GM10248 (cell line): ENCODE results near the gene SGMS1.

Experiments
- CTCF ChIA-PET: fragments of 300-600 bp; sonication (Branson Sonifier 250); formaldehyde crosslinking; extraction: SDS; loops from one replicate; lab custom pipeline; 2021; ENCODE audit warnings: antibody characterized with exemption; lab: Yijun Ruan, JAX
- POLR2A ChIA-PET: fragments of 350-650 bp; sonication (Branson Sonifier 250); formaldehyde crosslinking; extraction: SDS; loops from one replicate; lab custom pipeline; 2020; ENCODE audit warnings: antibody characterized with exemption; lab: Yijun Ruan, JAX
- DNase-seq: peaks from one replicate; pipeline ENCODE4 v3.0.0; 2012; ENCODE audit errors: extremely low spot score
- TF ChIP-seq, protein P1 (sequence below): IDR thresholded peaks from 2 replicates; pipeline ENCODE4 v1.5.1; 2012; ENCODE audit warnings: mild to moderate bottlenecking, low read depth; ENCODE audit errors: extremely low read depth, missing control alignments, control extremely low read depth

The SGMS1 gene

DNA sequence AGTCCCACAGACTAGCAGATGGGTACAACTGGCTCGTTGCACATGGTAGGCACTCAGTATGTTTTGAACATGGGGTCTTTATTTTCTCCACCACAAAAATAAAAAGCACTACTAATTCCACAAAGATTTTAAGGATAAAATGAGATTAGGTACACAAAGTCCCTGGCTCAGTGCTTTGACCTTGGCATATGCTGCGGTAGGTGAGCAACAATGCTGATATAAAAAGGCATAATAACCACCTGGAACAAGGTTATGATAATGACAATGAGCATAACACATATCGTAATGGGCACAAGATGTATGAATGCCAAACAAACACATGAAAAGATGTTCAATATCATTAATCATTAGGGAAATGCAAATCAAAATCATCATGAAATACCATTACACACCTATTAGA lies 26.9 kb downstream of the SGMS1 start:
- TF ChIP-seq, protein P1, sequence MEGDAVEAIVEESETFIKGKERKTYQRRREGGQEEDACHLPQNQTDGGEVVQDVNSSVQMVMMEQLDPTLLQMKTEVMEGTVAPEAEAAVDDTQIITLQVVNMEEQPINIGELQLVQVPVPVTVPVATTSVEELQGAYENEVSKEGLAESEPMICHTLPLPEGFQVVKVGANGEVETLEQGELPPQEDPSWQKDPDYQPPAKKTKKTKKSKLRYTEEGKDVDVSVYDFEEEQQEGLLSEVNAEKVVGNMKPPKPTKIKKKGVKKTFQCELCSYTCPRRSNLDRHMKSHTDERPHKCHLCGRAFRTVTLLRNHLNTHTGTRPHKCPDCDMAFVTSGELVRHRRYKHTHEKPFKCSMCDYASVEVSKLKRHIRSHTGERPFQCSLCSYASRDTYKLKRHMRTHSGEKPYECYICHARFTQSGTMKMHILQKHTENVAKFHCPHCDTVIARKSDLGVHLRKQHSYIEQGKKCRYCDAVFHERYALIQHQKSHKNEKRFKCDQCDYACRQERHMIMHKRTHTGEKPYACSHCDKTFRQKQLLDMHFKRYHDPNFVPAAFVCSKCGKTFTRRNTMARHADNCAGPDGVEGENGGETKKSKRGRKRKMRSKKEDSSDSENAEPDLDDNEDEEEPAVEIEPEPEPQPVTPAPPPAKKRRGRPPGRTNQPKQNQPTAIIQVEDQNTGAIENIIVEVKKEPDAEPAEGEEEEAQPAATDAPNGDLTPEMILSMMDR = no peak
- DNase-seq = no peak
- CTCF ChIA-PET = no interaction called here
- POLR2A ChIA-PET = no interaction called here

GRCh38 chr10:50596456-50596855 lies 27.3 kb downstream of the SGMS1 start:
- POLR2A ChIA-PET = no interaction called here
- CTCF ChIA-PET = no interaction called here
- TF ChIP-seq, protein P1 = no peak

DNA sequence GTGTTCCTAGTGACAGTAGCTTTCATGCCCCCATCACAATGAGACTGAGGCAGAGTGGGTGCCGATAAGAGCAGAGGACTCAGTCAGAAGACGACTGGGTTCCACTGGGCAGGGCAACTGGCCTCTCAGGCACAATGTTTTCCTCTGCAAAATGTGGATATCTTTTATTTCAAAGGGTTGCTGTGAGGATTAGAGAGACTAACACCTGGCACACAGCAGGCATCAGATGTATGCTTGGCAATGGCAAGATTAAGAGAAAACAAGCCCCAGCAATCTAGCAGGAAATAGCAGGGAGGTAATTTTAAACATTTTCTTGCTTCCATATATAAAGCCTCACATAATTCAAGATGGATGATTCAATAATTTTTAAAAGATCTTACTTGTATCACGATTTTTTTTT lies 28.0 kb downstream of the SGMS1 start:
- TF ChIP-seq, protein P1 = no peak
- POLR2A ChIA-PET = no interaction called here
- CTCF ChIA-PET = no interaction called here
- no peak for DNase-seq

More at GRCh38 chr10:50596456-50596855, 27.3 kb downstream of the SGMS1 start:
- no peak for DNase-seq

DNA sequence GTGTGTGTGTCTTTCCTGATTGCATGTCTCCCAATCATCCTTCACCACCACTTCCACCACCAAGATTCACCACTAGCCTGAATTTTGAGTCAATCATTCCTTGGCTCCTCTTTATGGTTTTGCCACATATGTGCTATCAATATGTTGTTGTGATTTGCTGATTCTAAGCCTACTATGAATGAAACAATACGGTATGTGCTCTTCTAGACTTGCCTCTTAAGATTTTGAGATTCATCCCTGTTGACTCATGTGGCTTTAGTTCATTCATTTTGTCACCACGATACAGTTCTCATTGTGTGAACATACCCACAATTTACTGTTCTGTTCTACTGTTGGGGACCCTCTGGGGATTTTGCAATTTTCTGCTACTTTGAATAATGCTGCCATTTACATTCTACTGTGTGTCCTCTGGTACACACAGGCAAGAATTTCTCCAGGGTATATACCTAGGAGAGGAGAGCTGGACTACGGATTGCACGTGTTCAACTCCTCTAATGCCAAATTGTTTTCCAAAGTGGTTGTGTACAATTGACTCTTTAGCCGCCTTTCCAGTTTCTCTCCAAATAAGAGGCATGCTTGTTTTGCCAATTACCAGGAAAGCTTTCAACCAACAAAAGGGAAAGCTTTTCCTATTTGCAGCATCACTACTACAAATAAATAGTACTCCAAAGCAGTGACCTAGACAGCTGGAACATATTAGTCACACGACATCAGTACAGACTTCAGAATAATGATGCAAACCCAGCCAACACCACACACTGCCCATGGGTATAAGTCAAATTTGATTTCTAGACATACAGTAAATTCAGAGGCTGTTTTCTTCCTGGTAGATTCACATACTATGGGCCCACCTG lies 30.0 kb downstream of the SGMS1 start:
- ChIA-PET POLR2A (no interaction called here), CTCF (interaction anchor here (0.9 to 1.7 kb wide), 3 partner anchors 10 to 16 kb away, joined by 4 to 8 read pairs (median 7); no protein-coding TSS in a partner anchor)
- no peak for DNase-seq
- TF ChIP-seq, protein P1 = no peak

- TF ChIP-seq, protein P1 = no peak
- POLR2A ChIA-PET = no interaction called here
- CTCF ChIA-PET = interaction anchor here (0.9 to 2.0 kb wide), 4 partner anchors 11 to 20 kb away, joined by 4 to 8 read pairs (median 6); no protein-coding TSS in a partner anchor
- no peak for DNase-seq
Measured at GRCh38 chr10:50592961-50593418, 30.8 kb downstream of the SGMS1 start.

DNA sequence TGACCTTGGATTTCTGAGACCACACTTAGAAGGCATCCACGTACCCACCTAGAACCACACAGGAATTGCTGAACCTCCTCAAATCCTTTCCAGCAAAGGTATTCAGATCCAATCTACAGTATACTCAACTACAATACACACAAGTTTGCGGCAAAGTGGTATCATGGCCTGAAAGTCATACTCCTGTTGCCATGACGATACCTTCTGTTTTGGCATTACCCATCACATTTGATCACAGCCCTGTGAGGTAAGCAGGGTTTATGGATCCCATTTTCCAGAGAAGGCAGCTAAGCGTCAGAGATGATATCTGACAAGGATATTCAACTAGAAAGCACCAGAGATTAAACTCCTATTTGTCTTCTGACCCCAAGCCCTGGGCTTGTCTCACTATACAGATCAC lies 32.8 kb downstream of the SGMS1 start:
- CTCF ChIA-PET = interaction anchor here (2.0 to 5.7 kb wide), 2 partner anchors 14 to 18 kb away, joined by 6 to 24 read pairs; no protein-coding TSS in a partner anchor
- TF ChIP-seq, protein P1 = no peak
- POLR2A ChIA-PET = no interaction called here
- no peak for DNase-seq
